OCI-LY1 (cell line): Measurements from ENCODE around the gene MACROD2.

Source experiments
- CTCF ChIP-seq: fragments of 200-600 bp; sonication (generic), shearing (Covaris generic); IDR thresholded peaks from 2 replicates; pipeline ENCODE4 v1.5.1; 2017; ENCODE audit warnings: mild to moderate bottlenecking, antibody characterized with exemption, low read length, moderate library complexity, mixed read lengths
- EZH2 ChIP-seq: fragments of 200-600 bp; sonication (generic), shearing (Covaris generic); IDR thresholded peaks from 2 replicates; pipeline ENCODE4 v1.8.0; 2017; ENCODE audit warnings: borderline replicate concordance, mixed run types, mild to moderate bottlenecking, antibody characterized with exemption, low read length, moderate library complexity, mixed read lengths

GRCh38 chr20:13947719-13948118 lies 47.6 kb upstream of the MACROD2 start:
- TF ChIP-seq CTCF = no peak
- TF ChIP-seq EZH2 = no peak
